HG02678 (cell line): Measurements from ENCODE around the gene PLEKHG4.
A peak's percentile ranks its signal among the peaks of the same experiment; 100 is the strongest.

Experiments
- ATAC-seq: cut with Tn5 transposase; IDR thresholded peaks from one replicate; pipeline ENCODE4 v1.9.1; 2021; ENCODE audit warnings: mild to moderate bottlenecking, moderate library complexity; ENCODE audit not compliant: unreplicated experiment

PLEKHG4 gene

GRCh38 chr16:67264277-67264676 is 15.1 kb upstream of the PLEKHG4 start:
- no peak for ATAC-seq

- no peak for ATAC-seq
These were observed 14.5 kb upstream of the PLEKHG4 start for GRCh38 chr16:67264866-67265265.

GRCh38 chr16:67265834-67266233 is 13.5 kb upstream of the PLEKHG4 start:
- no peak for ATAC-seq

GRCh38 chr16:67268136-67268579 is 11.2 kb upstream of the PLEKHG4 start:
- no peak for ATAC-seq

GRCh38 chr16:67269766-67270165 is 9.6 kb upstream of the PLEKHG4 start:
- ATAC-seq: no peak

- ATAC-seq: no peak
These were observed 8.4 kb upstream of the PLEKHG4 start for GRCh38 chr16:67270931-67271338.

GRCh38 chr16:67271446-67271845 is 7.9 kb upstream of the PLEKHG4 start:
- no peak for ATAC-seq

GRCh38 chr16:67275321-67275720 is 4.0 kb upstream of the PLEKHG4 start:
- no peak for ATAC-seq

- ATAC-seq: no peak
These were observed 1.9 kb upstream of the PLEKHG4 start for GRCh38 chr16:67277294-67277998.

GRCh38 chr16:67277999-67278772 is 1.1 kb upstream of the PLEKHG4 start:
- ATAC-seq: no peak

GRCh38 chr16:67278773-67279295 is 498 bp upstream of the PLEKHG4 start:
- peak; percentile 29 for ATAC-seq

- ATAC-seq: no peak
These were observed 1.0 kb downstream of the PLEKHG4 start for GRCh38 chr16:67280090-67281015.

- no peak for ATAC-seq
These were observed 2.5 kb downstream of the PLEKHG4 start for GRCh38 chr16:67281536-67282446.

- ATAC-seq: no peak
These were observed 3.1 kb downstream of the PLEKHG4 start for GRCh38 chr16:67282447-67282805.

GRCh38 chr16:67283039-67283825 is 3.9 kb downstream of the PLEKHG4 start:
- no peak for ATAC-seq

- ATAC-seq: no peak
These were observed 4.7 kb downstream of the PLEKHG4 start for GRCh38 chr16:67283826-67284555.

- no peak for ATAC-seq
These were observed 5.6 kb downstream of the PLEKHG4 start for GRCh38 chr16:67284699-67285646.
